Measurements from ENCODE around the gene CDH6.

Gene CDH6

DNA sequence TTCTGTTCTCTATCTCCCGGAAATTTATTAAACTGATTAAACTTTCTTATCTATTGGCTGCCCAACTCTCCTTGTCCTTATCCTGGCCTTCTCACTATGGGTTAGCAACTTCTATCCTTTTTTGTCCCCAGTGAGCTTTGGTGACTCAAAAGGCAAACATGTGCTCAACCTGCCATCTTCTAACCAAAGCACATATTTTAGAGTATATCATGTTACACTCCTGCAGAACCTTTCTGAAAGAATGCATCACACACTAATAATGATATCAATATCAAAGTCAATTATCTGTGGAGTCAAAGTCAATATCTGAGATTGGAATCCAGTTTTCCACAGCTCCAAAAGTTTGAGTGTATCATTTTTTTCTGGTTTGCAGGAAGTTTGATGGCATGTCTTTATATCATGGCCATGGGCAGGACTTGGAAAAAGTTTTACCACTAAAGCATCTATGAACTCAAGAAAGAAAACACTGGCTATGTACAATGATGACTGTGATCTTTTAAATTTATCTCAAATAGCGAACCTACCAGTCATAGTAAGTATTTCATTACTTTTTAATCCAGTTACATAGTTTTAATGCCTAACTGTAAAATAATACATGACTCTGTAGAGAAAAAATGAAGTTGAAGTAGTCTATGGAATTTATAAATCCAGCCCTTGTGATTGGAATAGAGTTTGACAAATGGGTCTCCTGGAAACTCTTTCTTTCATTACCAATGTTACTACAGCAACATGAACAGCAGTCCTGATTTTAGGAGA lies 171.6 kb downstream of the CDH6 start:
- Mint-ChIP-seq H3K27ac (no peak overlapping the region), H3K4me1 (no peaks in the 10 kb centered on the region), H3K9me3 (no peaks in the 10 kb centered on the region), H3K27me3 (peaks cover 2% of the 10 kb centered on the region), H3K36me3 (no peaks in the 10 kb centered on the region), H3K4me3 (no peak overlapping the region)
- DNase-seq (ENCODE audit: low spot score in 2 of 2) (no peak), ATAC-seq (ENCODE audit: low read depth) (no peak)

DNA sequence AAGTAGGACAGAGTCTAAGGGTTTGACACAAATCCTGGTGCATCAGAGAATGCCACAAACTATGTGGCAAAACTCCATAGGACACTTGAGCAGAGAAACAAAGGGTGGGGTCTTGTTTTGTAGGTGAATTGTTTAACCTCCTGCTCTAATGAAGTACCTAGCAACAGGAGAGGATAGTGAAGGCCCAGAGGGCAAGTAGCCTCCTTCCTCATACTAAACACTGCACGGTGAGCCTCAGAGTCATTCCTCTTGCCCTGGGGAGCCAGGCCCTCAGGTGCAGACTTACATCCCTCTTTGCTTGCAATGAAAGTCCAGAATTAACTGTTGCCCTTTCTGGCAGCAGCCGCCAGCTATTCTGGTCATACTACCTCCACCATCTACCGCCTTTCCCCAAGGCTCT lies 172.3 kb downstream of the CDH6 start:
- no peaks in the 10 kb centered on the region for H3K4me1 Mint-ChIP-seq
- H3K36me3 Mint-ChIP-seq: no peaks in the 10 kb centered on the region
- ATAC-seq (ENCODE audit: low read depth) (no peak), DNase-seq (ENCODE audit: low spot score in 2 of 2) (no peak)
- H3K27ac Mint-ChIP-seq: no peak overlapping the region
- H3K4me3 Mint-ChIP-seq: no peak overlapping the region
- H3K27me3 Mint-ChIP-seq: peaks cover 2% of the 10 kb centered on the region
- H3K9me3 Mint-ChIP-seq: no peaks in the 10 kb centered on the region

DNA sequence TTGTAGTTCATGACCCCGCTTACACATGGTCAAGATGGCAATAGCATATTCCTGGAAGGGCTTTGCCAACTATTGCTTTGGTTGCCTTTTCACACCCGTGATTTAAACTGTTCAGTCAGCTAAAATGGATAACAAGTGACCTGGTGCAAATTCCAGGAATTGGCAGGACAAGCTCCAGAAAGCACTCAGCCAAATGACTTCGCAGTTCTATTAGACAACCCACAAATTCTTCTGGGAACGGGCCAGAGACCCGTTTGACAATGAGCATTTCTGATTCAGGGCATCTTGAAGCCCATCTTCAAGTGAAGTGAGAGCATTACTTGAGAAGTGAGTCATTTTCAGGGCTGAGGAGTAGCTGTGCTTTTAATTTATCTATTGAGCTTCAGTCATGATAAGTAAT lies 173.5 kb downstream of the CDH6 start:
- H3K9me3 Mint-ChIP-seq: no peaks in the 10 kb centered on the region
- H3K27ac Mint-ChIP-seq: no peak overlapping the region
- H3K4me1 Mint-ChIP-seq: no peaks in the 10 kb centered on the region
- no peak for DNase-seq (ENCODE audit: low spot score in 2 of 2)
- no peak overlapping the region for H3K4me3 Mint-ChIP-seq
- ATAC-seq (ENCODE audit: low read depth): no peak
- H3K27me3 Mint-ChIP-seq: peaks cover 3% of the 10 kb centered on the region
- no peaks in the 10 kb centered on the region for H3K36me3 Mint-ChIP-seq

DNA sequence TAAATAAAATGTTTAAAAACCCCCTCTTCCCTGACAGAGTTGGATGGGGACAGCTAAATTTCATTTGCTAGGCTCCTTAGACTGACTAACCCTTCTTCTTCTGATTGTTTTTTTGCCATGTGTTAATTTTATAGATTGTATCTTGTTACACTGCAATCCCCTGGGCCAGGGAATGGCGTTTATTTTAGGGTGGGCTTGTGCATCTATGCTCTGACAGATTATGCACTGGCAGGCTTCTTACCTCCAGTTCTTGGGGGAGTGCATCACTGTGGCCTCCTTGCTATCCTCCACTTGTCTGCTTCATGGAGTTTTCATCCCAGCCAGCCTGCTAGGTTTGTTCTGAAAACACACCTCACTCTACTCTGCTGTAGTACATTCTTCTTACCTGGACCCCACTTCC lies 178.6 kb downstream of the CDH6 start:
- ATAC-seq (ENCODE audit: low read depth) (no peak), DNase-seq (ENCODE audit: low spot score in 2 of 2) (no peak)
- Mint-ChIP-seq H3K36me3 (no peaks in the 10 kb centered on the region), H3K9me3 (no peaks in the 10 kb centered on the region), H3K4me3 (no peak overlapping the region), H3K27ac (no peak overlapping the region), H3K4me1 (no peaks in the 10 kb centered on the region), H3K27me3 (peaks cover 8% of the 10 kb centered on the region)

DNA sequence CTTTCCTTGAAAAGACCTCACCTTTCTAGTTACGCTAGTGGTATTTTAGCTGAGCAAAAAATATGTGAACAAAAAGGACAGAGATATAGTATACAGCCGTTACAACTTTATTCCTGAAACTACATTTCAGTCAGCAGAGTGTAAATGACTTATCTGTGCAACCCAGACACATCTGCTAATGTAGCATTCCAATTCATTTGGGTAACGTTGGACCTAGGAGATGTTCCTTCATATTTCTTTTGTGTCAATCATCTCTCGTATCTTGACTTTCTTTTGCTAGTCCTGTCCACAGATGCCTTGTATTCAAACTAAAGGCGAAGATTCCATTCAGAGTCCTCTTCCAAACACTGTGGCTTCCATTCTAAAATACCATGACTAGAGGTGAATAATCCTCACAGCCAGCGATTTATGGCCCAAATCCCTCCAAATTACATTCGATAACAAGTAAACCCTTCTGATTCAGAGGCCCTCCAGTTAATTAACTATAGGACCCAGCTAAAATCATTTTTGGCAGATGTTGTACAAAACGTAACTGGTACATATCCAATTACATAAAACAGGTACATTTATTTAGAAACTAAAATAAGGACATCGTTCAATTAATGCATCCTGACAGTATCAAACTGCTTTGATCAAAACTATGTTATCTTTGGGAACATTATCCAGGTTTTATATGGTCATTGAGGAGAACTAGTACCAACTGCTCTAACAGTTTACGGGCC lies 182.7 kb downstream of the CDH6 start:
- Mint-ChIP-seq H3K4me1 (no peaks in the 10 kb centered on the region), H3K27ac (no peak overlapping the region), H3K36me3 (no peaks in the 10 kb centered on the region), H3K9me3 (no peaks in the 10 kb centered on the region), H3K27me3 (peaks cover 11% of the 10 kb centered on the region), H3K4me3 (no peak overlapping the region)
- no peak for ATAC-seq (ENCODE audit: low read depth)
- no peak for DNase-seq (ENCODE audit: low spot score in 2 of 2)

DNA sequence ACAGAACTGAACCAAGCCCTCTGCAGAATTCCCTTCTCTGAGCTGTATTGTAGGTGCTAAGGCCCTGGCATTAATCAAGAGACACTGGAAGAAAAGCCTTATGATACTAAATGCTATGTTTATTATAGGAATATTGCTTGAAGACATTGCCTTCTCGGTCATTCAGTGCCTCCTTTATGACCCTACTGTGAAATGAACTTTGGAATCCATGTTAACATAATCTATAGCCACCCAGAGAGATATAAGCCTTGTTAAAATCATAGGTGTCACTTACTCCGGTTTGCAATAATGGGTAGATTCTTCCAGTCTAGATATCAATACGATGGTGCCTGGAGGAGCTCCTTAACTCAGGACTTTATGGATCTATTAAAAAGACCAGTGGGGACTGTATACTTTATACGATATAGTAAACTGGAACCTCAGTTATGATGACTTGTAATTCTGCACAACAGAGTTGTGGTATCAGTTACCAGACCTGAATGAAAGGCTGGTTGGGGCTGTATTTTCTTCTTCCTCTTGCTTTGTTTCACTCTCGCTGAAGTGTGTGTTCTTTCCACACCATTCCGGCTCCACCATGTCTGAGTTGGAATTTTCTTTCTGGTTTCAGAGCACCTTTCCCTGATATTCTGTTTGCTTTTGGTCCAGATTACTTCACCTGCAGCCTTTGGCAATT lies 183.9 kb downstream of the CDH6 start:
- peaks cover 3% of the 10 kb centered on the region for H3K4me1 Mint-ChIP-seq
- H3K9me3 Mint-ChIP-seq: no peaks in the 10 kb centered on the region
- DNase-seq (ENCODE audit: low spot score in 2 of 2) (no peak), ATAC-seq (ENCODE audit: low read depth) (no peak)
- no peaks in the 10 kb centered on the region for H3K36me3 Mint-ChIP-seq
- H3K27me3 Mint-ChIP-seq: peaks cover 10% of the 10 kb centered on the region
- no peak overlapping the region for H3K27ac Mint-ChIP-seq
- H3K4me3 Mint-ChIP-seq: no peak overlapping the region

DNA sequence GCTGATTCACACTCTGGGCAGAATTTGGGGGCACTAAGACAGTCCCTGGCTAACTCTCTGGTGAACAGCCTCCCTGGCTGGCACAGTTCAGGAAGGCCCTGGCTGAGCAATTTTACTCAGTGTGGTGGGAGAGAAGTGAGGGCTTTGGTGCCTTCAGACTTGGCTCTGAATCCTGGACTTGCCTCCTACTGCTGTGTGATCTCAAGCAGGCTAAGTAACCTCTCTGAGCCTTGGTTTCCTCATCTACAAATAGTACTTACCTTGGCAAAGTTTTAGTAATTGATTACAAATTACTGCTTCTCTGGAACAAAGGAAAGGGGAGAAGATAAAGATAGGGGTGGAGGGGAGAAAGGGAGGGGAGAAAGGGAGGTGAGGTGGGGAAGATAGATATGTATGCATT lies 184.7 kb downstream of the CDH6 start:
- Mint-ChIP-seq H3K9me3 (no peaks in the 10 kb centered on the region), H3K4me1 (peaks cover 3% of the 10 kb centered on the region), H3K27ac (no peak overlapping the region), H3K27me3 (peaks cover 10% of the 10 kb centered on the region), H3K36me3 (no peaks in the 10 kb centered on the region), H3K4me3 (no peak overlapping the region)
- ATAC-seq (ENCODE audit: low read depth) (no peak), DNase-seq (ENCODE audit: low spot score in 2 of 2) (no peak)
